ENCODE data around the gene GAS1.

Gene GAS1

DNA sequence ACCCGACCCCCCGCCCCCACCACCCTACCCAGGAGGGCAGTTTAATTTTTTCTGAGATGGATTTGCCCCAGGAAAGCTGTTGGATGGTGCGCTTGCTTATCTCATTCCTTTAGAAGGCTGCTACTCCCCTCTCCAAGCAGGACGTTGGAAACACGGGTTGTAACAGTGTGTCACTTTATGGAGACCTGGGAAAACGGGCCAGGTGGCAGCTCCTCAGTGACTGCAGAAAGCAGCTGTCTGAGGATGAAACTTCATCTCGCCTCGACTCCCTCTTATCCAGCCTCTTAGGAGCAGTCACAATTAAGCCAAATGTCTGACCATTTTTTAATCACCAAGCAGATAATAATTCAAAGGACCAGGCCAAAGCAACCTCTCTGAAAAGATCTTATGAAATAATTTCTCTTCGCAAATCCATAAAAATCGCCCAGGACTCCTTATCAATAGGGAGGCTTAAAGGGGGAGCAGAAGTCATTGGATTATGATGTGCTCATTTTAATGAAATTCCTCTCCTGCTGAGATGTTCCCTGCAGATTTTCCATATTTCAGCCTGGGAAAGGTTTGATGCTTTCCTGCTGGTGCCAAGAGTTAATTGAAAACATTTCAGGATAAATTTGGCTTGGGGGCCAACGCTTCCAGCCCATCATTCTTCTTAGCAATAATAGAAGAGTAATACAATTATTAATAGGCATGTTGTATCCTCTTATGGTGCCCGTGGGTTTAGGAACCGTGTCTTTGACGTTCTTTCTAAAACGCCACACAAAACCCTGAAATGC, 26.0 kb downstream of the GAS1 start:
- no peak for DNase-seq

DNA sequence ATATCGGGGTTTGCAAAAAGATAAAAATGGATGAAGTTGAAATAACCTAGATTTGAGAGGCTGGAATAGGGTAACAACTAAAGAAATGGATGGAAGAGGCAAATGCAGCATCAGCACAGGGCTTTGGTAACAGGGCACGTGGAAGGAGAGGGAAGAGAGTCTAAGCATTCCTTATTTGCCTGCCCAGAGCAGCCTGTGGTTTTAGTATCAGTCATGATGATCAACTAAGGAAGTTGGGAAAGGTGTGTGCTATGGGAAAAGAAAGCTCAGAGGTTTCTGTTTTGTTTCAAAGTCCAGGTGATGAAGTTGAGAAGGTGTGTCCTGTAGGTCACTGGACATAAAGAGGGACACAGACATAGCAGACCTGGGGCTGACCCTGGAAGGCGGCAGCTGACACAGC, 28.8 kb downstream of the GAS1 start:
- DNase-seq: no peak

DNA sequence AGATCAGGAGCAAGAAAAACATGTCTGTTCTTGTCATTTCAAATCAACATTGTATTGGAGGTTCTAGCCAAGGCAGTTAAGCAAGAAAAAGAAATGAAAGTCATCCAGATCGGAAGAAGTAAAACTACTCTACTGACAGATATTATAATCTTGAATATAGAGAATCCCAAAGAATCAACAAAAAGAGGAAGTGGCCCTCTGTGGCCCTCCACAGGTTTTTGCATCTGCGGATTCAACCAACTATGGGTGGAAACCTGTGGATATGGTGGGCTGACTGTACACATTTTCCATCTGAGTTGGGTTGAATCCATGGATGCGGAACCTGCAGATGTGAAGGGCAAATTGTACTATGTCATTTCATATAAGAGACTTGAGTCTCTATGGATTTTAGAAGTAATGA, 35.1 kb downstream of the GAS1 start:
- no peak for DNase-seq

DNA sequence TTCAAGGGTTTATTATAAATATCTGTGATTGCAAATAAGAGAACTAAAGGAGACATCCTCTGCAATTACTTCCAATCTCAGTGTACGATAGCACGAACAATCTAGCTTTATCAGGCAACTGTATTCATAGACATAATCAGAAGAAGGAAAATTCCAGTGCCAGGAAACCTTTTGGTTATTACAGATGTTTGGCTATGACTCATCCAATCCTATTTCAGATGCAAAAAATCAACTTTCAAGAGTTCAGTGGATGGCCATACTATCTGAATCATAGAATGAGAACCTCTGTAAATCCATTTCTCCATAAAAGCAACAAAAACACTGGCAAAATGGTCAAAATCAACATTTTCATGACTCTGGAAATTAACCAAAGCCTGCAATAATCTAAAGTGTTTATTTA, 37.9 kb downstream of the GAS1 start:
- no peak for DNase-seq

DNA sequence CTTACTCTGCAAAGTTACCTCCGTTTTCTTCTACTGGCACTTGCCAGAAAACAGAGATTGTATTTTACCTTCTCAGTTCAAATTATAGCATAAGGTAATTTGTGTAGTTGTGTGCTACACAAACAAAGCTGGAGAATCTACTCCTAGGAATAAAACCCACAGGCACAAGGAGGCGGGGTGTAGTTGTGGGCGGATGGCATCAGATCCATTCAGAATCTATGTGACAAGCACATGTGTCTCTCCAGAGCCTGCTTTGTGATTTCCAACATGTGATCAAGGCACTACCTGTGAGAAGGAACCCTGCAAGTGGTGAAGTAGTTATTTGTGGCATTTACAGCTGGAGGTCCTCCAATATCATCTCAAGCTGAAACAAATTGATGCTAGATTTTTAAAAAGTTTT, 39.0 kb downstream of the GAS1 start:
- no peak for DNase-seq

DNA sequence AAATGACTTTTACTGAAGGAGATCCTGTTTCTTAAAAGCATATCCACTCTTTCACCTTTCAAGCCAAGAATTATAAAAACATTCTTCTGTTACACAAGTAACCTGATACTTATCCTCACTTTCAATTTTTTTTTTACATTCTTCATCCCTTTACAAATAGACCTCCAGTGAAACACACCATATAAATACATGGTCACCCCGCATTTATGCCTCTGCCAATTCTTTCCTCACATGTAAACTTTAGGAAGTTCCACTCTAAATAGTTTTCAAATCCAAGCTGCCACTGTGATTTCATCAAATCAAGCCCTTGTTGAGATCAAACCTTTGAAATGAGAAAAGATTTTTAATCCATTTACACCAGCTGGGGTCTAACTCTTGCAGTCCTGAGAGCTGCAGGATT, 40.0 kb downstream of the GAS1 start:
- DNase-seq: no peak

DNA sequence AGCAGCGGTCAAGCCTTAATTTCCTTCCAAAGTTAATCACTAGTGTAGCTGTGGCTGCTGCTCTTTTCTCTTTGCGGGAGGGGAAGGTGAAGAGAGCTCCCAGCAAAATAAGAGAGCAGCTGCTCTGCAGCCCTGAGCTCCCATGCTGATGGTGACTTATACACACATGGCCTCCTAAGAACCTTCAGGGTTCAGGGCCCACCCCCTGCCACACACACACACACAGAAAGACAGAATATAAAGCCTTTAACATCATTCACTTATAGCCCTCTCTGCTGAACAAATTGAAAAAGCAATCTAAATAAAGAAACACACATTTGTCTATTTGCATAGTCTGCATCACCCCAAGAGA, 43.6 kb downstream of the GAS1 start:
- no peak for DNase-seq

DNA sequence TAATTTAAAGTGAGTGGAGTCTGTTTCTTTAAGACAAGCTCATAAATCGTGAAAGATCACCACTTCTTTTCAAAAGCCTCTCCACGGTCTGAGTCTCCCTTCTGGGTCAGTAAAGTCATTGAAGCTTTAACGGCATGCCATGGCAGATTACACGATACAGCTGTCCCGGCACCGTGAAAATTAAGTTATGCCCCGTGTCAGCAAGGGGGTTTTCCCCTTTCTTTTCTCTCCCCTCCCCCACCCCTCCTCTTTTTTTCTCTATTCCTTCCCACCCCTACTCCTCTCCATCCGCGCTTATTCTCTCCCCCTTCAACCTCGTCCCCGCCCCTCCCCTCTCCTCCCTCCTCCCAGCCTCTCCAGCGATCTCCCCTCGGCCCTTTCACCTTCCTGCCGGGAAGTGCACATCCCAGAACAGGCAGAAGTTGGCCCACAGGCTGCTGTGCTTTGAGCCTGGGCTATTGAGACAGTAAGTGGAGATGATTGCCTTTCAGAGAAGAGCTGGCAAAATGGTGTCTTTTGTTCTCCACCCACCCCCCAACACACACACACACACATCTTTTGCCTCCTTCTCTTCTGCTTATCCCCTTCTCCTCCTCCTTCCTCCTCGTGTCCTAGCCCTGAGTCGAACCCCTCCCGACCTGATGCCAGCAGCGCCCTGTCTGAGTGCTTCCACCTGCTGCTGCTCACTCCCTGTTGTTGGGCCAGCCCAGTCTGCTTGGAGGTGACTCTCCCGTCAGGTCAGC, 44.1 kb downstream of the GAS1 start:
- no peak for DNase-seq

DNA sequence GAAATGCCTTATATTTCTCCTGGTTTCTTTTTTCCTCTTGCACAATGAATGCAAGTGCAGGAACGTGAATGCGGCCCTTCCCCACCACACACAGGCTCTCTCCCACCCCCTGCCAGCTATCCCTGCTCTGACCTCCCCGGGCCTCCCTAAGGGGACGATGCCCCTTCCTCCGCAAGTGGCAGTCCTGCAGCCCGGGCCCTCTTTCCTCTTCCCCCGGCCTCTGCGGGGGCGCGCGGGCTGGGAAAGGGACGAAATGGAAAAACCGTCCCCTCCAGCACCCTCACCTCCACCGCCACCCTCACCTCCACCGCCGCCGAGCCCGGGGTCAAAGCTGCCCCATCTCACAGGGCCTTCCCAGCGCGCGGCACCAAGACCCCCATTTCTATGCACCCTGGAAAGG, 44.7 kb downstream of the GAS1 start:
- DNase-seq: no peak

DNA sequence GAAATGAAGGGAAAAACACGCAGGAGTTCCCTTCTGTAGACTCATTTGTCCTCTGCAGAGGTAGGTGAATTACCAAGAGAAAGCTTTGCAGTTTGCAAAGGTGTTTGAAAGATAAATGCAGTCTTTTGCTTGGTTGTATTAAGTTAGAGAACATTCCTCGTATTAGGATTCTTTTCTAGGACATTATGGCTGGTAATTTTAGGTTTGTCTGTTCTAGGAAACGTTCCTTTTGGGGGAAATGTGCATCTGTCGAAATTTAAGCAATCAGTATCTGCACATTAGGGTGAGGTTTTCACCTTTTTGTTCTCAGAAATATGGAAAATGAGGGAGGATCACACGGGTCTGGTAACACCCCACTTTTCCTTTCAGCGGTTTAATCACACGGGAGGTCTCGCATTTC, 45.1 kb downstream of the GAS1 start:
- no peak for DNase-seq

DNA sequence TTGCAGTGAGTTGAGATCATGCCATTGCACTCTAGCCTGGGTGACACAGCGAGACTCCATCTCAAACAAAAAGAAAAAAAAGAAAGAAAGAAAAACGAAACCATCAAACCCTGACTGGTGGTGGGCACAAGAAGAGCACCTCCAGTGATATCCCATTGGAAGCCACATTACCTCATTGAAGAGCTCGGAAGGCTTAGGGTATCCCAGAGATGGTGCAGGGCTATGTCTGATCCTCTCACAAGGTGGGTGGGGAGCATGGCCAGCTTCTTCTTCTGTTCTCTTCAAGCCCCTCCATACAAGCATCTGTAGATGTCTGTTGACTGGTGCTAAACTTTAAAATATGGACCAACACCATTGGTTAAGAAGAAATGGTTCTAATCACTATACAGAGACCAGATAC, 45.8 kb downstream of the GAS1 start:
- DNase-seq: no peak

Measured in NCI-H1048 (cell line).